Suprapubic skin (tissue), 4 donors: ENCODE measurements around the gene YIPF4.

Experiments
- CTCF ChIP-seq, 2 donors: fragments of 200-600 bp in 1 of 2; fragments of 450-650 bp in 1 of 2; sonication (generic) in 1 of 2; IDR thresholded peaks; one replicate each; pipeline ENCODE4 v1.5.1; 2016 to 2019; ENCODE audit warnings: antibody characterized with exemption in 2 of 2, mild to moderate bottlenecking in 1 of 2, moderate library complexity in 1 of 2
- EP300 ChIP-seq: sonication (generic); formaldehyde crosslinking; IDR thresholded peaks from one replicate; pipeline ENCODE4 v1.6.1; 2017; ENCODE audit warnings: antibody characterized with exemption
- POLR2A ChIP-seq, 2 donors: fragments of 450-650 bp; IDR thresholded peaks; one replicate each; pipeline ENCODE4 v1.6.1; 2017; ENCODE audit warnings: antibody characterized with exemption in 2 of 2, mild to moderate bottlenecking in 2 of 2, moderate library complexity in 2 of 2
- POLR2AphosphoS5 ChIP-seq, 3 donors: sonication (generic); formaldehyde crosslinking; IDR thresholded peaks; one replicate each; pipeline ENCODE4 v1.6.1; 2017; ENCODE audit warnings: antibody characterized with exemption in 3 of 3

GRCh38 chr2:32262105-32262504 lies 15.6 kb upstream of the YIPF4 start:
- TF ChIP-seq POLR2AphosphoS5 (IDR thresholded peaks at IDR 0.05) (no peak), POLR2A (IDR thresholded peaks at IDR 0.05) (no peak), CTCF (IDR thresholded peaks at IDR 0.05) (no peak), EP300 (no peak)
